HG02642 (cell line): Measurements from ENCODE around the gene SIAE.

Experiments used
- ATAC-seq: cut with Tn5 transposase; IDR thresholded peaks from one replicate; pipeline ENCODE4 v1.9.1; 2021; ENCODE audit warnings: mild to moderate bottlenecking; ENCODE audit not compliant: unreplicated experiment, poor library complexity

Gene SIAE

GRCh38 chr11:124667601-124668000, 5.9 kb downstream of the SIAE start:
- ATAC-seq = no peak

DNA sequence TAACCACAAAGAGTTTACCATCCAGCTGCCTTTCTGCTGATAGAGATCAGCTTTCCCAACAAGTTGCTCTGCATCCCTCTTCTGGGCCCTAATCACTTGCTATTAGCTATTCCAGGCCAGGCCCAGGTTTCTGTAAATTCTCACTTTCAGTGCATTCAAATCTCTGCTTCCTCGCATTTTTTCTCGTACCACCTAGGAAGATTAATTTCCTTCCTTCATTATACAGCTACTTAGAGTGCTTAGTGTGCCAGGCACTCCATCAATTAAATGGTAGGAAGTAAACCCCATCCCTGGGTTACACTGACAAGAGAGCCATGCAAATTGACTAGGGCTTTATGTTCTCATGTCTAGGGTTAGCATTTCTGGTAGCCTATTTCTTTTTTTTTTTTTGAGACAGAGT, 9.7 kb downstream of the SIAE start:
- no peak for ATAC-seq

DNA sequence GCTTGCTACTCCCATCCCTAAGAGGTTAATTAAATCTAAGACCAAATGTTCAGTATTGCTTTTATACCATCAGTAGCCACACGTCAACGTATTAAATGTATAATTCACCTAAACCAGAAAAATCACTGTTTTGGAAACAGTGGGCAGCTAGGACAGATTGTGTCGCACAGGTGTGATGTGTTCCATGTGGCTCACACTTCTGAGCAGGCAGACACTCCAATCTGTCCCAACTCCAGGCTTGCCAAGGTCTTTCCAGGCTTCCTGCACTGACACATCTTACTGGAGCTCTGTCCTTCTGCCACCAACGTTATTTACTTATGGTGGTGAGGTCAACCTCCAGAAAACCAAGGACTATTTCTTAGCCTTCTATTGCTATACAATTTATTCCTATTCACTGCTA, 11.4 kb downstream of the SIAE start:
- ATAC-seq = no peak

DNA sequence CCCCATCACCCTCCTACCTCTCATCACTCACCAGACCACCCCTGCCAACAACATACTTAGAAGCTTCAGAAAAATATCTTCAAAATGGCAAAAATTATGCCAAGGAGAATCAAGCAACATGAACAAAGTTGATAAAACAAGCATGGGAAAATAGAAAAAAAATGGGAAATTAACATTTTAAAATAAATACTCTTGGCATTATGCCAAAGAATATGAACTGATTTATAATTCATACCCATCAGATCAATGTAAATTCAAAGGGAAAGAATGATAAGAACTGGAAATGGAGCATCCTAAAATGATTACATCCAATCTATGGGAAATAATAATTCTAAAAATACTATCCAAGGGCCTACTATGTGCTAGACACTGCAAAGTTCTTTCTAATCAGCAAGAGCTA, 12.0 kb downstream of the SIAE start:
- ATAC-seq = no peak

DNA sequence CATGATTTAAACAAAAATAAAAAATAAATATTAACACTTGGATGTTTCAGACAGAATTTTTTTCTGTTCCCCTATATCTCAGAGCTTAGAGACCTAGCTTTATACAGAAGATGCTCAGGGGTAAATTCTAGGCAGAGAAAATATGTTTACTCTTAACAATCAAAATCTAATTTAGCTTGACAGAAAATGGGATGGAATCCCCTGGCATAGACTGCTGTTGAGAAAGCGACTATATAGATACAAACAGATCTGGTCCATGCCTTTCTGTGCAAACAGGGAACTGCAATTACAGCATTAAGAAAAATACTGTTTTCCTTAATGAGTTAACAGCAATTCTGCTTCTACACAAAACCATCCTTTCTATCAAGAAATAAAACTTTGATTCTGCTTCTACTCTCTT, 14.6 kb downstream of the SIAE start:
- ATAC-seq = no peak

- no peak for ATAC-seq
Measured at GRCh38 chr11:124658501-124658900, 15.0 kb downstream of the SIAE start.

DNA sequence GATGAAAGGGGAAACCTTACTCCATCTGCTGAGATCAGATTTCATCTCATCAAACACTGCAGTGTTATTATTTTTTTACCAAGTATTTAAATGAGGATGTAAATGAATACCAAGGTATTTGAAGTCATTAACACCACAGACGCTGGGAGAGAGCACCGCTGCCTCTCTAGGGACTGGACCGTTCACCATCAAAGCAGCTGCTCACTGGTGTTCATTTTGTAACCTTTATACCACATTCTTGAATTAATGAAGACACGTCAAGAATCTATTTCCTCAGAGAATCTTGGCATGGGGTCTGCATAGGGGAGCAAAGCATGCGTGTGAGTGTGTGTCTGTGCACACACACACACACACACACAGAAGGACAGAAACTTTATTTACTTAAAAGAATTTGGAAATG, 15.6 kb downstream of the SIAE start:
- no peak for ATAC-seq

- ATAC-seq = no peak
Measured at GRCh38 chr11:124656774-124657630, 16.5 kb downstream of the SIAE start.

- ATAC-seq = no peak
Measured at GRCh38 chr11:124648610-124649009, 24.9 kb downstream of the SIAE start.

DNA sequence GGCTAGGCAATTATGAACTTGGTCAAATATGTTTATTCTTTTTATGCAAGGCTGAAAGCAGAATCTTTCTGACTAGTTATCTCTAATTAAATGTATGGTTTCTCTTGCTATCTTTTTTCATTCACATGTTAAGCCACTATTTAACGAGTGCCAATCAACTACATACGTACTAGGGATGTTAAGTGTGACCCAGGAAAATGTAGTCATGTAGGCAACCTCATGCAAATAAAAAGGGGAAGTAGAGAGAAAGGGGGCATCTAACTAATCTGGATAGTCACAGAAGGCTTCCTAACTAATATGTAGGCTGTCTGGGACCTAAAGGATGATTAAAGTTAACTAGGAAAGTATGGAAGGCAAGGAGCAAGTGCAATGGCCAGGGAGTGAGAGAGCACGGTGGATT, 27.4 kb downstream of the SIAE start:
- ATAC-seq = no peak

DNA sequence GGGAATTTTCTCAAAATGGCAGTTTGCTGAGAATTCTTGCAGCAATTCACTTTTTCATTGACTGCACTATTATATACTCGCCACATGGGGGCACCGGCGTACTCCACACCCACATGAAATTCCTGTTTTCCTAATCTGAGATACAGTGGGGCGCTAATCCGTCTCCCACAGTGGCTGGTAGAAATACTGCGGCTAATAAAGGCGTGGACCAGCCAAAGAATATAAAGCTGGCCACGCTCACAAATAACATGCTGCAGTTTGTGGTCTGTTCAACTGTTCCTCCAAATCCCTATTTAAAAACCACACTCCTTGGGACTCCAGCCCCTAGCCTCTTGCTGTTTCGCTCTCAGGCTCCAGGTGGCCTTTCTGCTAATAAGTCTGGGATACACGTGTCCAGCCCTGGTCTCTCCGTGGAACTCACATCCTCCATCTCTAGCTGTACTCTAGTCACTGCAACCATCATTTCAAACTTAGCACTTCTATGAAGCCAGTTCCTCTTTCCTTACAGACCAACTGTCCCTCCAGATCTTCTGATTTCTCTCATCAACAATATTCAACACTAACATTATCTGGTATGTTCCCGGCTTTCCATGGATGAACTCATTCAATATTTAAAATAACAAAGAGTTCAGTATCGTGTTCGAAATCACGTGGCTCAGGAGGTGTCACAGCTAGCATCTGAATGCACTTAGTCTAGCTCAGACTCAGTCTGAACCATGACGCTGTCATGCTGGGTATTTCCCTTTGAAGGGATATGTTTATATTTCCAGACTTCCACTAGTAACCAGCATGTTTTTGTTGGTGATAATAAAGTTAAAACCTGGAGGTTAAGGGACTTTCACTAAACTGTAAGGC, 28.9 kb downstream of the SIAE start:
- peak; percentile 56 for ATAC-seq

GRCh38 chr11:124643605-124644425, 29.7 kb downstream of the SIAE start:
- ATAC-seq = no peak

- no peak for ATAC-seq
Measured at GRCh38 chr11:124643042-124643604, 30.4 kb downstream of the SIAE start.

DNA sequence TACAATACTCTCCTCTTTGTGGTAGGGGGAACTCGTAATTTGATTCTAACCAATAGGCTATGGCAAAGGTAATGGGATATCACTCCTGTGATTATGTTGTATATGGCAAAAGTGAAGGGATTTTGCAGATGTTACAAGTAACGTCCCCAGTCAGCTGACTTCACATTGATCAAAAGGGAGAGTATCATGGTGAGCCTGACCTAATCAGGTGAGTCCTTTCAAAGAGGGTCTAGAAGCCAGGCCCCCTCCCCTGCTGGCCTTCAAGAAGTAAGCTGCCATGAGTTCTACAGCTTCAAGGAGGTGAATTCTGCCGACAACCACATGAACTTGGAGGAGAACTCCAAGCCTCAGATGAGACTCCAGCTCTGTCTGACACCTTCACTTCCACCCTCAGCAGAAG, 30.9 kb downstream of the SIAE start:
- ATAC-seq = no peak

DNA sequence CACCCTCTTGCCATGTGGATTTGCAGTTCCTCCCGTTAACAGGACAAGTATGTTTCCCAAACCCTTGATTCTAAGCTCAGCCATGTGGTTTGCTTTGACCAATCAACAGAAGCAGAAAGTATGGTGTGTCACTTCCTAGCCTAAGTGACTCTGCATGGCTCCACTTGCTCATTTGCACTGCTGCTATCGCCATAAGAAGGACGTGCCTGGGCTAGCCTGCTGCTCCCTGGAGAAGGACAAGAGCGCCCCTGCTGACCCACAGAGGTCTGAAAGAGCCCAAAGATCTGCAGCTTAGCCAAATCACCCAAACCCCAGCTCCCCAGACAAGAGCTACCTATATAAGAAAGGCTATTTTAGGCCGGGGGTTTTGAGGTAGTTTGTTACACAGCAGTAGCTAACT, 32.9 kb downstream of the SIAE start:
- ATAC-seq = no peak

DNA sequence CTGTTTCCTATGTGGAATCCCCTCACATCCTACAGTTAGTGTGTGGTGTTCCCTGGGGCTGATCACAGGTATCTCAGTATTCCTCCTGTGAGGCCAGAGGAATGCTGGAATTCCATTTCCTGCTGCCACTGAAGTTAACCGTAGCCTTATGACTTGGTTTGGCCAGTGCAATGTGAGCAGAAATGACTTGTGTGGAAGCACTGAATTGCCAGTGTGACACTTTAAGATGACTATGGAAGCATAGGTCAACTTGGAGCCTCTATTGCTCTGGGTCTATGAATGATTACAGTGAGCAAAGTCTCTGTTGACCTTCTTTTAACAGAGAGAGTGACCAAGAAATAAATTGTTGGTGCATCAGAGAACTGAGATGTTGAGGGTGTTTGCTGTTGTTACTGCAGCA, 34.4 kb downstream of the SIAE start:
- no peak for ATAC-seq

DNA sequence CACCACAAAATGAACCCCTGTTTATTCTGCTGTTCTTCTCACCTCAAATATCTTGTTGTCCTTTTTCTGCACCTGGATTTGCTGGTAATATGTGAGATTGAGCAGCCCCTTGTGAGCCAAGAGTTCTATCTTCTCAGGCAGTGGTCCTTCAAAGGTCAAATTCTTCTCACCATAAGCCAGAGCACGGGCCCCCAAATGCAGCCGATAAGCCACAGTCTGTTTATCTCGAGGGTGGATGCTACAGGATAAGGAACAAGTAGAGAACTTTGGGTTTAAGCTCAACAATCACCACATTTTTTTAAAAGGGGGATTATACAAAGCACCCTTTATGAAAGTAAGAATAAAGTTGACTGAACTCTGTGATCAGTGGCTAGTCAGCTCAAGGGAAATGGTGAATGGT, 35.0 kb downstream of the SIAE start:
- no peak for ATAC-seq

GRCh38 chr11:124635932-124636331, 37.6 kb downstream of the SIAE start:
- no peak for ATAC-seq

DNA sequence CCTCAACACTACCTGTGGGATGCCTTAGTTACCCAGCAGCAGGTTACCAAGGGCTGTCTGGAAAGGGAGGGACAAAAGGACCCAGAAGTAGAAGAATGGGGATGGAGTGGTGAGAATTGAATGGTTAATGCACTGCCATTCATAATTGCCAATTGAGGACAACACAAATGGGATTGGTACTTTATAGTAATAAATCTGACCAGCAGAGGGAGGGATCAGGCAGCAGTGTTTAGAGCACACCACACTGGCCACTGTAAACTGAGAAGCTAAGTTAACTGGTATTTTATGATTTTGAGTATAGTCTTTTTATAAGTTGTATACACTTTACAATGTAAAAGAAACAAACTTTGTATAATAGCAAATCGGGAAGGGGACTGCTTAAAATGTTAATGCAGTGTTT, 40.2 kb downstream of the SIAE start:
- ATAC-seq = no peak

- no peak for ATAC-seq
Measured at GRCh38 chr11:124629961-124630360, 43.6 kb downstream of the SIAE start.
